ENCODE results near the gene SGSH.
A peak's percentile ranks its signal among the peaks of the same experiment; 100 is the strongest.

The SGSH gene

GRCh38 chr17:80256034-80256350, 35.9 kb upstream of the SGSH start:
- Histone ChIP-seq H3K27ac (no peak overlapping the region), H3K4me3 (ENCODE audit: low read depth in 1 of 2, low read length in 1 of 2) (no peak overlapping the region), H3K9me3 (no peaks in the 10 kb centered on the region), H3K36me3 (no peaks in the 10 kb centered on the region), H3K27me3 (peaks cover 5% of the 10 kb centered on the region), H3K4me1 (ENCODE audit: control insufficient read depth in 1 of 2, insufficient read depth in 1 of 2, low read depth in 1 of 2, low read length in 1 of 2) (peaks cover 26 to 34% of the 10 kb centered on the region in 2 experiments)
- no peak for TF ChIP-seq CTCF (IDR thresholded peaks at IDR 0.05)

- no peaks in the 10 kb centered on the region for H3K9me3 ChIP-seq
- no peak for TF ChIP-seq CTCF (IDR thresholded peaks at IDR 0.05)
- peak overlapping the region; percentile 84 for H3K27ac ChIP-seq
- peak overlapping the region in 1 of 2 experiments; percentile 49 for H3K4me3 ChIP-seq (ENCODE audit: low read depth in 1 of 2, low read length in 1 of 2)
- no peaks in the 10 kb centered on the region for H3K36me3 ChIP-seq
- peaks cover 3% of the 10 kb centered on the region for H3K27me3 ChIP-seq
- H3K4me1 ChIP-seq (ENCODE audit: control insufficient read depth in 1 of 2, insufficient read depth in 1 of 2, low read depth in 1 of 2, low read length in 1 of 2): peaks cover 21 to 30% of the 10 kb centered on the region in 2 experiments
Observed at GRCh38 chr17:80254396-80255251, 34.5 kb upstream of the SGSH start.

GRCh38 chr17:80253631-80254395, 33.7 kb upstream of the SGSH start:
- TF ChIP-seq CTCF (IDR thresholded peaks at IDR 0.05): no peak
- Histone ChIP-seq H3K27me3 (no peaks in the 10 kb centered on the region), H3K9me3 (no peaks in the 10 kb centered on the region), H3K4me1 (ENCODE audit: control insufficient read depth in 1 of 2, insufficient read depth in 1 of 2, low read depth in 1 of 2, low read length in 1 of 2) (peaks cover 19 to 26% of the 10 kb centered on the region in 2 experiments), H3K36me3 (no peaks in the 10 kb centered on the region), H3K27ac (peak overlapping the region; percentile 84), H3K4me3 (ENCODE audit: low read depth in 1 of 2, low read length in 1 of 2) (no peak overlapping the region)

- Histone ChIP-seq H3K9me3 (no peaks in the 10 kb centered on the region), H3K27ac (no peak overlapping the region), H3K36me3 (no peaks in the 10 kb centered on the region), H3K4me1 (ENCODE audit: control insufficient read depth in 1 of 2, insufficient read depth in 1 of 2, low read depth in 1 of 2, low read length in 1 of 2) (peaks cover 19 to 26% of the 10 kb centered on the region in 2 experiments), H3K27me3 (no peaks in the 10 kb centered on the region), H3K4me3 (ENCODE audit: low read depth in 1 of 2, low read length in 1 of 2) (no peak overlapping the region)
- peak; percentile 65 for TF ChIP-seq CTCF (IDR thresholded peaks at IDR 0.05)
Observed at GRCh38 chr17:80252871-80253270, 32.7 kb upstream of the SGSH start.

GRCh38 chr17:80251966-80252365, 31.8 kb upstream of the SGSH start:
- TF ChIP-seq CTCF (IDR thresholded peaks at IDR 0.05): no peak
- Histone ChIP-seq H3K36me3 (no peaks in the 10 kb centered on the region), H3K4me1 (ENCODE audit: control insufficient read depth in 1 of 2, insufficient read depth in 1 of 2, low read depth in 1 of 2, low read length in 1 of 2) (peaks cover 19 to 26% of the 10 kb centered on the region in 2 experiments), H3K4me3 (ENCODE audit: low read depth in 1 of 2, low read length in 1 of 2) (no peak overlapping the region), H3K27ac (no peak overlapping the region), H3K9me3 (no peaks in the 10 kb centered on the region), H3K27me3 (no peaks in the 10 kb centered on the region)
